B cell (primary cell): ENCODE measurements around the gene IL19. TPM values are rescaled to one million over a fixed set of nuclear protein-coding genes. Genes with fewer than 3 reads are reported as not detected.

Experiments
- ATAC-seq: fragments of 200-7000 bp; cut with Tn5 transposase; one replicate; pipeline ENCODE4 v1.10.0; 2021; ENCODE audit warnings: low read depth, mild to moderate bottlenecking, moderate number of reproducible peaks, moderate library complexity
- CTCF ChIA-PET: fragments of 350-600 bp; sonication (Branson Sonifier 250); formaldehyde crosslinking; loops from one replicate; lab custom pipeline; 2021; ENCODE audit warnings: antibody characterized with exemption, inconsistent platforms; lab: Charles Lee
- POLR2A ChIA-PET: fragments of 350-600 bp; sonication (Branson Sonifier 250); formaldehyde crosslinking; loops from one replicate; lab custom pipeline; 2021; ENCODE audit warnings: antibody characterized with exemption; lab: Charles Lee
- DNase-seq: peaks from one replicate; pipeline ENCODE4 v3.0.0; 2013
- H2AFZ ChIP-seq: 2 replicates; pipeline ENCODE4 v1.6.1; 2012; ENCODE audit warnings: mild to moderate bottlenecking, low read depth, low read length; ENCODE audit not compliant: insufficient read depth, poor library complexity, severe bottlenecking
- H3K27ac ChIP-seq, 2 donors: 1 replicate in 1 of 2; 2 replicates in 1 of 2; pipeline ENCODE4 v1.5.1; 2012 to 2013; ENCODE audit warnings: low read length in 2 of 2, mild to moderate bottlenecking in 2 of 2, moderate library complexity in 1 of 2
- H3K27me3 ChIP-seq, 4 experiments: fragments of 200-600 bp in 1 of 4; sonication (generic) in 1 of 4; replicated peaks in 1 of 4; 1 replicate in 2 of 4; 2 replicates in 2 of 4; pipeline versions ENCODE4 v1.6.1 to v1.7.0; 2013 to 2016; ENCODE audit warnings: low read length in 3 of 4, mild to moderate bottlenecking in 2 of 4, mixed read lengths in 1 of 4, moderate library complexity in 1 of 4; ENCODE audit not compliant: insufficient read depth in 4 of 4, control insufficient read depth in 3 of 4; ENCODE audit errors: control extremely low read depth in 1 of 4
- H3K36me3 ChIP-seq, 2 experiments: replicated peaks in 1 of 2; 1 replicate in 1 of 2; 2 replicates in 1 of 2; pipeline versions ENCODE4 v1.6.1 to v1.7.1; 2013; ENCODE audit warnings: low read length in 1 of 2; ENCODE audit not compliant: insufficient read depth in 2 of 2, control insufficient read depth in 1 of 2; ENCODE audit errors: control extremely low read depth in 1 of 2, extremely low read depth in 1 of 2
- H3K4me1 ChIP-seq, 2 donors: fragments of 200-600 bp in 1 of 2; sonication (generic) in 1 of 2; 1 replicate in 1 of 2; 2 replicates in 1 of 2; pipeline versions ENCODE4 v1.5.1 to v1.6.1; 2013 to 2017; ENCODE audit warnings: low read length in 2 of 2; ENCODE audit not compliant: control insufficient read depth in 2 of 2, insufficient read depth in 2 of 2
- H3K4me2 ChIP-seq: replicated peaks from 2 replicates; pipeline ENCODE3; 2012; ENCODE audit warnings: mild to moderate bottlenecking, low read depth, low read length; ENCODE audit not compliant: poor library complexity, severe bottlenecking
- H3K4me3 ChIP-seq, 5 experiments: fragments of 200-600 bp in 1 of 5; sonication (generic) in 1 of 5; 1 replicate in 3 of 5; 2 replicates in 2 of 5; pipeline versions ENCODE4 v1.5.1 to v1.7.0; 2011 to 2016; ENCODE audit warnings: low read length in 4 of 5, mild to moderate bottlenecking in 4 of 5, low read depth in 2 of 5, control low read depth in 1 of 5, moderate library complexity in 1 of 5; ENCODE audit not compliant: insufficient read depth in 1 of 5; ENCODE audit errors: control extremely low read depth in 1 of 5, extremely low read depth in 1 of 5
- H3K79me2 ChIP-seq: fragments of 200-600 bp; sonication (generic); one replicate; pipeline ENCODE4 v1.6.0; 2016; ENCODE audit warnings: low read length; ENCODE audit not compliant: control insufficient read depth, insufficient read depth
- H3K9ac ChIP-seq: fragments of 200-600 bp; sonication (generic); 2 replicates; pipeline ENCODE4 v1.6.1; 2017; ENCODE audit warnings: mild to moderate bottlenecking, low read length, moderate library complexity
- H3K9me3 ChIP-seq, 3 donors: one replicate each; pipeline versions ENCODE4 v1.6.1 to v1.7.1; 2013; ENCODE audit warnings: low read length in 2 of 3; ENCODE audit not compliant: control insufficient read depth in 2 of 3, insufficient read depth in 1 of 3; ENCODE audit errors: control extremely low read depth in 1 of 3
- H4K20me1 ChIP-seq: 2 replicates; pipeline ENCODE4 v1.6.0; 2012; ENCODE audit warnings: mild to moderate bottlenecking, low read length; ENCODE audit not compliant: insufficient read depth, control insufficient read depth, poor library complexity, severe bottlenecking
- H3K27ac Mint-ChIP-seq: one replicate; pipeline ENCODE4 v1.8.0; 2021; ENCODE audit warnings: mixed read lengths
- H3K27me3 Mint-ChIP-seq: one replicate; pipeline ENCODE4 v1.8.0; 2021; ENCODE audit warnings: mixed read lengths
- H3K4me1 Mint-ChIP-seq: one replicate; pipeline ENCODE4 v1.8.0; 2021; ENCODE audit warnings: mixed read lengths
- H3K4me3 Mint-ChIP-seq: one replicate; pipeline ENCODE4 v1.8.0; 2021; ENCODE audit warnings: mixed read lengths
- H3K9me3 Mint-ChIP-seq: one replicate; pipeline ENCODE4 v1.8.0; 2022; ENCODE audit warnings: mixed read lengths; ENCODE audit not compliant: insufficient read depth
- EZH2 ChIP-seq: IDR thresholded peaks from 2 replicates; pipeline ENCODE4 v1.6.1; 2012; ENCODE audit warnings: borderline replicate concordance, low read depth, mild to moderate bottlenecking, moderate library complexity, low read length; ENCODE audit not compliant: insufficient read depth, poor library complexity, severe bottlenecking
- WGBS: methylation state at CpG from one replicate; pipeline ENCODE4 v1.1.5; 2013; ENCODE audit warnings: missing lambda C conversion rate; ENCODE audit not compliant: insufficient coverage; 5-methylcytosine and 5-hydroxymethylcytosine counted together
- intact Hi-C: fragments of 100-400 bp; cut with micrococcal nuclease; formaldehyde crosslinking; loops from one replicate; pipeline ENCODE4 v1.10.0; 2022
- polyA plus RNA-seq: library from polyadenylated mRNA; depleted of rRNA; stranded (reverse); fragments of >200 nt; gene quantifications from 2 replicates; pipeline ENCODE4 v1.2.3, GENCODE V29; 2012
- small RNA-seq: library from RNA; depleted of rRNA; stranded (forward); fragments of <200 nt; gene quantifications from one replicate; pipeline ENCODE3, GENCODE V24; 2012; ENCODE audit warnings: low replicate concordance, low read depth; ENCODE audit not compliant: insufficient read length
- total RNA-seq, 2 donors: library from RNA; stranded (reverse); fragments of 120-200 nt in 1 of 2; gene quantifications; 1 replicate in 1 of 2; 2 replicates in 1 of 2; pipeline versions ENCODE4 v1.2.3 to v1.2.4, GENCODE V29; 2013 to 2022
- TF ChIP-seq, protein P1 (sequence below): fragments of 200-600 bp; IDR thresholded peaks from one replicate; pipeline ENCODE4 v1.8.0; 2022; ENCODE audit warnings: antibody characterized with exemption, mild to moderate bottlenecking

IL19 gene
- total and polyA plus RNA-seq, 2 donors (not counting 1 experiment from before 2014, with no cell fraction given) = 0.27 TPM; not detected in 1

DNA sequence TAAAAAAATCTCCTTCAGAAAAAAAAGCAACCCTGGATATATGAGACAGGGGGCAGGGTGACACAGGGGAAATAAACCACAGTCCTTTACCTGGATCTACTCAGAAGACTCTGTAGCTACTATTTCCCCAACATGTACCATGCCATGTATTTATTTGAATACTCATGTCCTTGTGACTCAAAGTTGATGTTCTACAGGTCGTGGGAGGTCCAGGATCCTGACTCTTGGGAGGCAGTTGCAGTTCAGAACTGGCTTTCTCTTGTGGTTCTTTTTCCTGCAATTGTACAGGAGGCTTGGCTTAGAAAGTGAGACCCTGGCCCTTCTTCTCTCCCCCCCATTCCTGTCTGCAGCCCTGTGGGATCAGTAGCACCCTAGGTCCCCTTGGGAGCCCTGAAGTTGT, 120.8 kb downstream of the IL19 start:
- peaks cover 14% of the 10 kb centered on the region for H3K4me1 Mint-ChIP-seq
- H4K20me1 ChIP-seq = no peaks in the 10 kb centered on the region
- no peak overlapping the region for H3K4me3 ChIP-seq
- no peaks in the 10 kb centered on the region for H3K79me2 ChIP-seq
- no peak overlapping the region for H3K4me2 ChIP-seq
- no peak for DNase-seq
- H3K9me3 Mint-ChIP-seq = no peaks in the 10 kb centered on the region
- POLR2A ChIA-PET = no interaction called here
- H3K36me3 ChIP-seq = no peaks in the 10 kb centered on the region
- TF ChIP-seq, protein P1, sequence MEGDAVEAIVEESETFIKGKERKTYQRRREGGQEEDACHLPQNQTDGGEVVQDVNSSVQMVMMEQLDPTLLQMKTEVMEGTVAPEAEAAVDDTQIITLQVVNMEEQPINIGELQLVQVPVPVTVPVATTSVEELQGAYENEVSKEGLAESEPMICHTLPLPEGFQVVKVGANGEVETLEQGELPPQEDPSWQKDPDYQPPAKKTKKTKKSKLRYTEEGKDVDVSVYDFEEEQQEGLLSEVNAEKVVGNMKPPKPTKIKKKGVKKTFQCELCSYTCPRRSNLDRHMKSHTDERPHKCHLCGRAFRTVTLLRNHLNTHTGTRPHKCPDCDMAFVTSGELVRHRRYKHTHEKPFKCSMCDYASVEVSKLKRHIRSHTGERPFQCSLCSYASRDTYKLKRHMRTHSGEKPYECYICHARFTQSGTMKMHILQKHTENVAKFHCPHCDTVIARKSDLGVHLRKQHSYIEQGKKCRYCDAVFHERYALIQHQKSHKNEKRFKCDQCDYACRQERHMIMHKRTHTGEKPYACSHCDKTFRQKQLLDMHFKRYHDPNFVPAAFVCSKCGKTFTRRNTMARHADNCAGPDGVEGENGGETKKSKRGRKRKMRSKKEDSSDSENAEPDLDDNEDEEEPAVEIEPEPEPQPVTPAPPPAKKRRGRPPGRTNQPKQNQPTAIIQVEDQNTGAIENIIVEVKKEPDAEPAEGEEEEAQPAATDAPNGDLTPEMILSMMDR = no peak
- no peak for TF ChIP-seq EZH2
- no peak overlapping the region for H3K27ac ChIP-seq
- intact Hi-C loops = no loop called here
- H2AFZ ChIP-seq = no peak overlapping the region
- H3K27ac Mint-ChIP-seq = no peak overlapping the region
- H3K9me3 ChIP-seq = no peaks in the 10 kb centered on the region
- no peak for ATAC-seq
- H3K27me3 ChIP-seq = no peaks in the 10 kb centered on the region
- H3K4me3 Mint-ChIP-seq = no peak overlapping the region
- WGBS = 83% methylated on average over 1 of the region's 1 CpG
- peaks cover 0 to 9% of the 10 kb centered on the region in 2 donors for H3K4me1 ChIP-seq
- CTCF ChIA-PET = interaction anchor here (1.1 to 1.5 kb wide), 3 partner anchors 18 to 21 kb away, joined by 3 to 5 read pairs (median 4); no protein-coding TSS in a partner anchor
- no peaks in the 10 kb centered on the region for H3K27me3 Mint-ChIP-seq
- no peak overlapping the region for H3K9ac ChIP-seq

Small RNA genes within 50 kb of the gene (small RNA-seq; reads per million reads assigned to genes)
- not detected for gene RF00019

Other genes starting within 250 kb of the IL19 start
- 60.6 and 62.2 TPM in 2 replicates for gene EIF2D, start 158.3 kb upstream of the IL19 start, total RNA-seq
- 50.7 and 64.9 TPM in 2 replicates for gene EIF2D, start 158.3 kb upstream of the IL19 start, polyA plus RNA-seq
- gene DYRK3, start 135.2 kb upstream of the IL19 start, total RNA-seq = 0.30 and 0.80 TPM in 2 replicates
- 0.25 TPM in 1 of 2 replicates, not detected in the other for gene DYRK3, start 135.2 kb upstream of the IL19 start, polyA plus RNA-seq
- gene MAPKAPK2, start 85.9 kb upstream of the IL19 start, total RNA-seq = 85.8 and 91.1 TPM in 2 replicates
- gene MAPKAPK2, start 85.9 kb upstream of the IL19 start, polyA plus RNA-seq = 60.3 and 113 TPM in 2 replicates
- gene IL10, start 1.7 kb downstream of the IL19 start, total RNA-seq = 0.63 and 0.69 TPM in 2 replicates
- 0.37 TPM in 1 of 2 replicates, not detected in the other for gene IL10, start 1.7 kb downstream of the IL19 start, polyA plus RNA-seq
- gene IL20, start 94.8 kb downstream of the IL19 start, total RNA-seq = not detected in 2 replicates
- gene IL20, start 94.8 kb downstream of the IL19 start, polyA plus RNA-seq = not detected in 2 replicates
- gene IL24, start 126.7 kb downstream of the IL19 start, total RNA-seq = not detected in 2 replicates
- gene IL24, start 126.7 kb downstream of the IL19 start, polyA plus RNA-seq = not detected in 2 replicates
- gene FCMR, start 151.2 kb downstream of the IL19 start, total RNA-seq = 711 and 753 TPM in 2 replicates
- gene FCMR, start 151.2 kb downstream of the IL19 start, polyA plus RNA-seq = 686 and 931 TPM in 2 replicates
- gene PIGR, start 175.7 kb downstream of the IL19 start, total RNA-seq = 0.44 and 1.1 TPM in 2 replicates
- 0.16 and 0.31 TPM in 2 replicates for gene PIGR, start 175.7 kb downstream of the IL19 start, polyA plus RNA-seq
- gene FCAMR, start 199.7 kb downstream of the IL19 start, total RNA-seq = not detected in 2 replicates
- not detected in 2 replicates for gene FCAMR, start 199.7 kb downstream of the IL19 start, polyA plus RNA-seq